GM12872 (cell line): ENCODE results near the gene GET3.

Experiments
- TF ChIP-seq, protein P1 (sequence below): IDR thresholded peaks from 3 replicates; pipeline ENCODE4 v1.5.1; 2011; ENCODE audit warnings: low read depth, mild to moderate bottlenecking, low read length, moderate library complexity; ENCODE audit not compliant: insufficient read depth

The GET3 gene

DNA sequence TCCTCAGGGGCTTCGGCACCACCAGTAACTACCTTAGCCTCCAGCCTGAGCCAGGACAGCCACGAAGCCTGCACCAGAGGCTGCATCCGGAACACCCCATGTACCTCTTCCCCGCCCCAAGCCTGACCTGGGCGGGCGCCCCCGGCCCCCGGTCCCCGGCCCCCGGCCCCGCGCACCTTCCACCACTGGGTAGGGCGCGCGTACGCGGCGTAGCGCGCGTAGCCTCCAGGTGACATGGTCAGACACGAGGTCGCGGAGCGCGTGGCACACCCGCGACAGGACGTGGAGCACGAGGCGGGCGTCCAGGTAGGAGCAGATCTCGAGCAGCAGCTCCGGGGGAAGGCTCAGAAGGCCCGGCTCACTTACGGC, 41.3 kb upstream of the GET3 start:
- TF ChIP-seq, protein P1, sequence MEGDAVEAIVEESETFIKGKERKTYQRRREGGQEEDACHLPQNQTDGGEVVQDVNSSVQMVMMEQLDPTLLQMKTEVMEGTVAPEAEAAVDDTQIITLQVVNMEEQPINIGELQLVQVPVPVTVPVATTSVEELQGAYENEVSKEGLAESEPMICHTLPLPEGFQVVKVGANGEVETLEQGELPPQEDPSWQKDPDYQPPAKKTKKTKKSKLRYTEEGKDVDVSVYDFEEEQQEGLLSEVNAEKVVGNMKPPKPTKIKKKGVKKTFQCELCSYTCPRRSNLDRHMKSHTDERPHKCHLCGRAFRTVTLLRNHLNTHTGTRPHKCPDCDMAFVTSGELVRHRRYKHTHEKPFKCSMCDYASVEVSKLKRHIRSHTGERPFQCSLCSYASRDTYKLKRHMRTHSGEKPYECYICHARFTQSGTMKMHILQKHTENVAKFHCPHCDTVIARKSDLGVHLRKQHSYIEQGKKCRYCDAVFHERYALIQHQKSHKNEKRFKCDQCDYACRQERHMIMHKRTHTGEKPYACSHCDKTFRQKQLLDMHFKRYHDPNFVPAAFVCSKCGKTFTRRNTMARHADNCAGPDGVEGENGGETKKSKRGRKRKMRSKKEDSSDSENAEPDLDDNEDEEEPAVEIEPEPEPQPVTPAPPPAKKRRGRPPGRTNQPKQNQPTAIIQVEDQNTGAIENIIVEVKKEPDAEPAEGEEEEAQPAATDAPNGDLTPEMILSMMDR, result no peak

- TF ChIP-seq, protein P1, result no peak
These were observed 40.6 kb upstream of the GET3 start, which contains the start of gene FBXW9 for GRCh38 chr19:12696366-12697335. FBXW9 (minus strand) TSS chr19:12696631; CDS start chr19:12696581, 50 bp downstream.

- TF ChIP-seq, protein P1, result no peak
These were observed 39.2 kb upstream of the GET3 start for GRCh38 chr19:12698138-12698537.

DNA sequence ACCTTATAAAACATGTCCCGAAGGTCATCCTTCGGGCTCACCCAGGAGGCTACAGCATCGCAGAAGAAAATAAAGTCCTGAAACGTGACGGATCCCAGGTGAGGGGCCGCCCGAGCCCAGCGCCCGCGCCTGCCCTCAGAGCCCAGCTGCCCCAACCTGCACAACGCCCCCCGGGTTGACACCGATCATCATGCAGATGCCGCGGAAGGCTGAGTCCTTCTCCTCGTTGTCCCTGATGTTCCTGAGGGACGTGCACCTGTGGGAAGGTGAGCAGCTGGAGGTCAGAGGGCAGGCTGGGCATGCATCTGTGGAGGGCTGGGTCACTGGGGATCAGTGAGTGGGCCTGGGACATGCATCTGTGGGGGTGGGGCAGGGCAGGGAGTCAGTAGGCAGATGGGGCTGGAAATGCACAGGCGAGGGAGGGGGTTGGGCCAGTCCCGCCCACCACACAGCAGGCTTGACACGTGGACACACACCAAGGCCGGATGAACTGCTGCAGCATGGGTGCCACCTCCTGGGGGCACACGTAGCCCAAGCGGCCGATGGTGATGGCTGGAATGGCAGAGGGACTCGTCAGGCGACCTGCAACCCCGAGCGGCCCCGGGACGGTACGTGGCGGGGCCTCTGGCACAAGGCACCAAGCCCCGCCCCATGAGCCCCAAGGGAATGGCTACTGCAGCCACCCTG, 35.6 kb upstream of the GET3 start:
- TF ChIP-seq, protein P1, result no peak

GRCh38 chr19:12703046-12703445, 34.3 kb upstream of the GET3 start:
- TF ChIP-seq, protein P1, result no peak

- TF ChIP-seq, protein P1, result no peak
These were observed 32.1 kb upstream of the GET3 start for GRCh38 chr19:12705169-12705568.

- TF ChIP-seq, protein P1, result no peak
These were observed 31.5 kb upstream of the GET3 start for GRCh38 chr19:12705654-12706331.
